HEK293 (cell line): ENCODE results near the gene ZNF865.
"Not testable (repeated sequence)": the region's sequence is repeated elsewhere in the genome, so short reads cannot be mapped to it uniquely, and the experiment has no call there.

Experiments
- CTCF ChIA-PET: fragments of 350-600 bp; formaldehyde crosslinking; extraction: SDS; loops from one replicate; lab custom pipeline; 2021; ENCODE audit warnings: antibody characterized with exemption; lab: Yijun Ruan, JAX
- POLR2A ChIA-PET: fragments of 300-600 bp; formaldehyde crosslinking; extraction: SDS; loops from one replicate; lab custom pipeline; 2020; ENCODE audit warnings: antibody characterized with exemption, inconsistent platforms; lab: Yijun Ruan, JAX
- H3K27ac ChIP-seq: fragments of 200-500 bp; sonication (Bioruptor generic); 2 replicates; pipeline ENCODE4 v1.5.1; 2014; ENCODE audit warnings: low read depth, low read length, control low read depth, inconsistent platforms; ENCODE audit errors: extremely low read depth
- H3K36me3 ChIP-seq, 2 experiments: fragments of 200-500 bp in 1 of 2; sonication (Bioruptor generic) in 1 of 2; 1 replicate in 1 of 2; 2 replicates in 1 of 2; pipeline ENCODE4 v1.5.1; 2014 to 2017; ENCODE audit warnings: inconsistent platforms in 2 of 2, low read length in 2 of 2; ENCODE audit not compliant: control insufficient read depth in 2 of 2, insufficient read depth in 1 of 2
- H3K4me1 ChIP-seq: fragments of 200-500 bp; sonication (Bioruptor generic); 2 replicates; pipeline ENCODE4 v1.5.1; 2014; ENCODE audit warnings: mild to moderate bottlenecking, low read length, inconsistent platforms; ENCODE audit not compliant: control insufficient read depth, insufficient read depth
- H3K4me3 ChIP-seq: 2 replicates; pipeline ENCODE4 v1.5.1; 2011; ENCODE audit warnings: low read depth, mild to moderate bottlenecking, control low read depth, low read length, moderate library complexity
- H3K9me3 ChIP-seq: fragments of 200-500 bp; sonication (Bioruptor generic); 2 replicates; pipeline ENCODE4 v1.5.1; 2014; ENCODE audit warnings: low read depth, low read length, inconsistent platforms; ENCODE audit not compliant: control insufficient read depth, insufficient read depth
- IKZF3 ChIP-seq: fragments of 450-650 bp; IDR thresholded peaks from 2 replicates; pipeline ENCODE4 v1.5.0; 2018; ENCODE audit warnings: missing biosample characterization, mild to moderate bottlenecking, missing genetic modification characterization, moderate library complexity
- OVOL3 ChIP-seq: fragments of 450-650 bp; formaldehyde crosslinking; IDR thresholded peaks from 2 replicates; pipeline ENCODE4 v1.5.1; 2016; ENCODE audit warnings: missing biosample characterization, missing genetic modification characterization
- SALL2 ChIP-seq: fragments of 450-650 bp; formaldehyde crosslinking; IDR thresholded peaks from 2 replicates; pipeline ENCODE4 v1.5.0; 2017; ENCODE audit warnings: missing biosample characterization, mild to moderate bottlenecking, missing genetic modification characterization, borderline replicate concordance
- SCRT2 ChIP-seq: fragments of 450-650 bp; formaldehyde crosslinking; IDR thresholded peaks from 2 replicates; pipeline ENCODE4 v1.5.1; 2016; ENCODE audit warnings: missing biosample characterization, missing genetic modification characterization
- ZBTB10 ChIP-seq: fragments of 450-650 bp; formaldehyde crosslinking; IDR thresholded peaks from 2 replicates; pipeline ENCODE4 v1.5.1; 2016; ENCODE audit warnings: missing biosample characterization, missing genetic modification characterization
- ZBTB17 ChIP-seq: fragments of 450-650 bp; formaldehyde crosslinking; IDR thresholded peaks from 2 replicates; pipeline ENCODE4 v1.5.1; 2016; ENCODE audit warnings: missing biosample characterization, missing genetic modification characterization
- ZNF140 ChIP-seq: fragments of 450-650 bp; formaldehyde crosslinking; IDR thresholded peaks from 2 replicates; pipeline ENCODE4 v1.5.1; 2016; ENCODE audit warnings: missing biosample characterization, missing genetic modification characterization
- ZNF169 ChIP-seq: fragments of 450-650 bp; formaldehyde crosslinking; IDR thresholded peaks from 2 replicates; pipeline ENCODE4 v1.5.1; 2016; ENCODE audit warnings: missing biosample characterization, missing genetic modification characterization
- ZNF184 ChIP-seq: fragments of 450-650 bp; IDR thresholded peaks from 2 replicates; pipeline ENCODE4 v1.5.1; 2018; ENCODE audit warnings: missing biosample characterization, mild to moderate bottlenecking, missing genetic modification characterization
- ZNF311 ChIP-seq: fragments of 450-650 bp; formaldehyde crosslinking; IDR thresholded peaks from 2 replicates; pipeline ENCODE4 v1.5.1; 2017; ENCODE audit warnings: missing biosample characterization, missing genetic modification characterization, borderline replicate concordance
- ZNF350 ChIP-seq: fragments of 450-650 bp; formaldehyde crosslinking; IDR thresholded peaks from 2 replicates; pipeline ENCODE4 v1.5.0; 2017; ENCODE audit warnings: missing biosample characterization, mild to moderate bottlenecking, missing genetic modification characterization
- ZNF354C ChIP-seq: fragments of 450-650 bp; formaldehyde crosslinking; IDR thresholded peaks from 2 replicates; pipeline ENCODE4 v1.5.1; 2016; ENCODE audit warnings: missing biosample characterization, missing genetic modification characterization, low read depth, borderline replicate concordance
- ZNF366 ChIP-seq: fragments of 450-650 bp; formaldehyde crosslinking; conservative IDR thresholded peaks from 2 replicates; pipeline ENCODE4 v1.5.1; 2016; ENCODE audit warnings: missing biosample characterization, missing genetic modification characterization
- ZNF510 ChIP-seq: fragments of 450-650 bp; formaldehyde crosslinking; IDR thresholded peaks from 2 replicates; pipeline ENCODE4 v1.5.1; 2018; ENCODE audit warnings: mild to moderate bottlenecking, missing genetic modification characterization, missing biosample characterization; ENCODE audit not compliant: insufficient replicate concordance
- ZNF544 ChIP-seq: fragments of 450-650 bp; formaldehyde crosslinking; IDR thresholded peaks from 2 replicates; pipeline ENCODE4 v1.5.0; 2017; ENCODE audit warnings: missing biosample characterization, missing genetic modification characterization
- ZNF555 ChIP-seq: fragments of 450-650 bp; formaldehyde crosslinking; conservative IDR thresholded peaks from 2 replicates; pipeline ENCODE4 v1.5.1; 2017; ENCODE audit warnings: missing biosample characterization, mild to moderate bottlenecking, missing genetic modification characterization, inconsistent platforms
- ZSCAN5A ChIP-seq: fragments of 450-650 bp; formaldehyde crosslinking; IDR thresholded peaks from 2 replicates; pipeline ENCODE4 v1.5.1; 2016; ENCODE audit warnings: missing biosample characterization, missing genetic modification characterization
- TF ChIP-seq, protein P1 (sequence below): fragments of 450-650 bp; formaldehyde crosslinking; IDR thresholded peaks from 2 replicates; pipeline ENCODE4 v1.5.1; 2016; ENCODE audit warnings: missing biosample characterization, missing genetic modification characterization

ZNF865 gene

DNA sequence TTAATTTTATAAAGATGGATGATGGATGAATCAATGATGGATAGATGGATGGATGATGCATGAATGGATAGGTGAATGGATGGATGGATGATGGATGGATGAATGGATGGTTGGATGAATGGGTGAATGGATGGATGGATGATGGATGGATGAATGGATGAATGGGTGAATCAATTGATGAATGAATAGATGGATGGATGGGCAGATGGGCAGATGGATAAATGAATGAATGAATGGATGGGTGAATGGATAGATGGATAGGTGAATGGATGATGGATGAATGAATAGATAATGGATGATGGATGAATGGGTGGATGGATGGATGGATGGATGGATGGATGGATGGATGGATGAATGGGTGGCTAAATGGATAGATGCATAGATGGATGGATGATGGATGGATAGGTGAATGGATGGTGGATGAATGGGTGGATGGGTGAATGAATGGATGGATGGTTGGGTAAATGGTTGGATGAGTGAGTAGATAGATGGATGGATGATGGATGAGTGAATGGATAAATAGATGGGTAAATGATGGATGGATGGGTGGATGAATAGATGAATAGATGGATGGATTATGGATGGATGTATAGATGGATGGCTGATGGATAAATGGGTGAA, 37.6 kb upstream of the ZNF865 start (continued):
- TF ChIP-seq, protein P1, sequence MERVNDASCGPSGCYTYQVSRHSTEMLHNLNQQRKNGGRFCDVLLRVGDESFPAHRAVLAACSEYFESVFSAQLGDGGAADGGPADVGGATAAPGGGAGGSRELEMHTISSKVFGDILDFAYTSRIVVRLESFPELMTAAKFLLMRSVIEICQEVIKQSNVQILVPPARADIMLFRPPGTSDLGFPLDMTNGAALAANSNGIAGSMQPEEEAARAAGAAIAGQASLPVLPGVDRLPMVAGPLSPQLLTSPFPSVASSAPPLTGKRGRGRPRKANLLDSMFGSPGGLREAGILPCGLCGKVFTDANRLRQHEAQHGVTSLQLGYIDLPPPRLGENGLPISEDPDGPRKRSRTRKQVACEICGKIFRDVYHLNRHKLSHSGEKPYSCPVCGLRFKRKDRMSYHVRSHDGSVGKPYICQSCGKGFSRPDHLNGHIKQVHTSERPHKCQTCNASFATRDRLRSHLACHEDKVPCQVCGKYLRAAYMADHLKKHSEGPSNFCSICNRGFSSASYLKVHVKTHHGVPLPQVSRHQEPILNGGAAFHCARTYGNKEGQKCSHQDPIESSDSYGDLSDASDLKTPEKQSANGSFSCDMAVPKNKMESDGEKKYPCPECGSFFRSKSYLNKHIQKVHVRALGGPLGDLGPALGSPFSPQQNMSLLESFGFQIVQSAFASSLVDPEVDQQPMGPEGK (tag by site-specific recombination), result no peak
- 0 out of 2 replicates have a peak, but pooled peaks have one; percentile 52 for TF ChIP-seq ZNF311 (tag by site-specific recombination)
- TF ChIP-seq ZNF184, result no peak
- TF ChIP-seq IKZF3 (tag by site-specific recombination), result no peak
- no peak for TF ChIP-seq SALL2
- TF ChIP-seq ZNF544 (tag by site-specific recombination), result 0 out of 2 replicates have a peak, but pooled peaks have one; percentile 17
- TF ChIP-seq ZNF510 (tag by site-specific recombination), result no peak
- TF ChIP-seq ZBTB10 (tag by site-specific recombination), result no peak
- no peak for TF ChIP-seq ZNF350
- peak; percentile 100 for TF ChIP-seq ZBTB17 (tag by site-specific recombination)
- peak; percentile 98 for TF ChIP-seq ZNF366 (tag by site-specific recombination)
- no peak for TF ChIP-seq OVOL3 (tag by site-specific recombination)
- TF ChIP-seq ZSCAN5A (tag by site-specific recombination), result no peak
- no peak for TF ChIP-seq ZNF354C
- 0 out of 2 replicates have a peak, but pooled peaks have one; percentile 61 for TF ChIP-seq ZNF169 (tag by site-specific recombination)
- no peak for TF ChIP-seq ZNF555 (tag by site-specific recombination)

DNA sequence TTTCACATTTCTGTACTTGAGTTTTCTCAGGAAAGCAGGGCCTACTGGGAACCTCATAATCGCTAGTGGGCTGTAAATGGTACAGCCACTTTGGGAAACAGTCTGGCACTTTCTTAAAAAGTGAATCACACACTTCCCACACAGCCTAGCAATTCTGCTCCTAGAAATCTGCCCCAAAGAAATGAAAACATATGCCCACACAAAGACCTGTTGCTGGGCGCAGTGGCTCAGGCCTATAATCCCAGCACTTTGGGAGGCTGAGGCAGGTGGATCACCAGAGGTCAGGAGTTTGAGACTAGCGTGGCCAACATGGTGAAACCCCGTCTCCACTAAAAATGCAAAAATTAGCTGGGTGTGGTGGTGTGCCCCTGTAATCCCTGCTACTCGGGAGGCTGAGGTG, 36.0 kb upstream of the ZNF865 start:
- CTCF ChIA-PET, H3K27ac ChIP-seq, H3K4me3 ChIP-seq, H3K36me3 ChIP-seq, H3K4me1 ChIP-seq, H3K9me3 ChIP-seq: not testable (repeated sequence)
- POLR2A ChIA-PET, result interaction anchor here (1.0 kb wide), 1 partner anchor 35 kb away, joined by 6 read pairs; no protein-coding TSS in a partner anchor
- TF ChIP-seq ZNF140 (tag by site-specific recombination) (peak; percentile 92), SCRT2 (peak; percentile 47)

DNA sequence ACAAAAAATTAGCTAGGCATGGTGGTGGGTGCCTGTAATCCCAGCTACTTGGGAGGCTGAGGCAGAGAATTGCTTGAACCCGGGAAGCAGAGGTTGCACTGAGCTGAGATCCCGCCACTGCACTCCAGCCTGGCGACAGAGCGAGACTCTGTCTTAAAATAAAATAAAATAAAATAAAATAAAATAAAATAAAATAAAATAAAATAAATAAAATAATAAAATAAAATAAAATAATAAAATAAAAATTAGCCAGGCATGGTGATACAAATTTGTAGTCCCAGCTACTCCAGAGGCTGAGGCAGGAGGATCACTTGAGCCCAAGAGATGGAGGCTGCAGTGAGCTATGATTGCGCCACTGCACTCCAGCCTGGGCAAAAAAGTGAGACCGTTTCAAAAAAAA, 31.5 kb upstream of the ZNF865 start:
- not testable (repeated sequence) for H3K9me3 ChIP-seq, H3K27ac ChIP-seq, H3K4me1 ChIP-seq, H3K4me3 ChIP-seq
- ChIA-PET POLR2A (interaction anchor here (0.6 to 2.9 kb wide), 3 partner anchors 25 to 51 kb away, joined by 4 to 6 read pairs (median 5); partner anchors contain the start of genes FIZ1, ZNF524 and ZNF784), CTCF (interaction anchor here (0.6 to 1.2 kb wide), 3 partner anchors 17 to 70 kb away, joined by 3 to 4 read pairs (median 3); no protein-coding TSS in a partner anchor)
- H3K36me3 ChIP-seq, result peaks cover 9 to 17% of the 10 kb centered on the region in 2 experiments; a peak in 2 of 3 replicates
